ENCODE data around the gene LY6G5B. TPM values are rescaled to one million over a fixed set of nuclear protein-coding genes. Genes with fewer than 3 reads are reported as not detected.

Gene LY6G5B
- 1 to 10 TPM; 2.9 to 4.0 (median 3.2) TPM for total RNA-seq

GRCh38 chr6:31669676-31670075 is at the start of gene LY6G5B:
TSS of gene LY6G5B (plus strand) at chr6:31669976. CDS start at chr6:31670951, 975 bp downstream.
- 92% methylated on average over 8 of the region's 8 CpGs for WGBS
- no peak for DNase-seq (ENCODE audit: extremely low spot score)
- Histone ChIP-seq H3K4me1 (peaks cover 19 to 33% (median 27%) of the 10 kb centered on the region in 4 donors), H3K4me3 (no peak within 1 kb of the TSS), H3K27me3 (no peaks in the 10 kb centered on the region), H3K36me3 (peaks cover 46 to 75% (median 72%) of the 10 kb centered on the region in 4 donors), H3K9me3 (no peaks in the 10 kb centered on the region), H3K27ac (replicated peaks in 1 of 4) (no peak within 1 kb of the TSS)
- TF ChIP-seq EP300 (IDR thresholded peaks at IDR 0.05) (no peak), POLR2AphosphoS5 (IDR thresholded peaks at IDR 0.05) (no peak), POLR2A (IDR thresholded peaks at IDR 0.05; ENCODE audit: low read depth) (no peak), CTCF (IDR thresholded peaks at IDR 0.05) (no peak)
- intact Hi-C loops (cut with DNase I) = no loop called here

GRCh38 chr6:31620586-31621319 is 49.0 kb upstream of the LY6G5B start, which contains the start of gene PRRC2A:
TSS of gene PRRC2A (plus strand) at chr6:31620715. CDS start at chr6:31622790, 2,075 bp downstream.
- Histone ChIP-seq H3K4me3 (peak within 1 kb of the TSS; percentile 69 to 88 (median 77)), H3K9me3 (no peaks in the 10 kb centered on the region), H3K4me1 (peaks cover 15 to 32% (median 24%) of the 10 kb centered on the region in 4 donors), H3K36me3 (peaks cover 23 to 33% (median 29%) of the 10 kb centered on the region in 4 donors), H3K27me3 (no peaks in the 10 kb centered on the region), H3K27ac (replicated peaks in 1 of 4) (peak within 1 kb of the TSS; percentile 92 to 99 (median 96))
- WGBS = 0% methylated on average over 25 of the region's 67 CpGs
- DNase-seq (ENCODE audit: extremely low spot score) = peak; percentile 94
- intact Hi-C loops (cut with DNase I) = no loop called here
- TF ChIP-seq POLR2A (IDR thresholded peaks at IDR 0.05; ENCODE audit: low read depth) (peak; percentile 91), CTCF (IDR thresholded peaks at IDR 0.05) (no peak), POLR2AphosphoS5 (IDR thresholded peaks at IDR 0.05) (peak; percentile 36 to 71)

GRCh38 chr6:31621320-31621939 is 48.3 kb upstream of the LY6G5B start:
- Histone ChIP-seq H3K9me3 (no peaks in the 10 kb centered on the region), H3K4me1 (peaks cover 15 to 32% (median 24%) of the 10 kb centered on the region in 4 donors), H3K4me3 (peak overlapping the region; percentile 69 to 88 (median 77)), H3K27me3 (no peaks in the 10 kb centered on the region), H3K27ac (replicated peaks in 1 of 4) (peak overlapping the region; percentile 92 to 99 (median 96)), H3K36me3 (peaks cover 29 to 40% (median 36%) of the 10 kb centered on the region in 4 donors)
- TF ChIP-seq POLR2A (IDR thresholded peaks at IDR 0.05; ENCODE audit: low read depth) (no peak), POLR2AphosphoS5 (IDR thresholded peaks at IDR 0.05) (no peak), EP300 (IDR thresholded peaks at IDR 0.05) (no peak), CTCF (IDR thresholded peaks at IDR 0.05) (no peak)
- DNase-seq (ENCODE audit: extremely low spot score) = no peak
- WGBS = 5% methylated on average over 15 of the region's 15 CpGs
- intact Hi-C loops (cut with DNase I) = no loop called here

GRCh38 chr6:31621991-31622390 is 47.8 kb upstream of the LY6G5B start:
- H3K36me3 ChIP-seq = peaks cover 35 to 45% (median 41%) of the 10 kb centered on the region in 4 donors
- peak overlapping the region; percentile 92 to 99 (median 96) for H3K27ac ChIP-seq (replicated peaks in 1 of 4)
- H3K4me1 ChIP-seq = peaks cover 15 to 32% (median 24%) of the 10 kb centered on the region in 4 donors
- no peaks in the 10 kb centered on the region for H3K9me3 ChIP-seq
- intact Hi-C loops (cut with DNase I) = no loop called here
- 23% methylated on average over 4 of the region's 4 CpGs for WGBS
- TF ChIP-seq CTCF (IDR thresholded peaks at IDR 0.05) (no peak), POLR2AphosphoS5 (IDR thresholded peaks at IDR 0.05) (no peak), POLR2A (IDR thresholded peaks at IDR 0.05; ENCODE audit: low read depth) (no peak), EP300 (IDR thresholded peaks at IDR 0.05) (no peak)
- peak overlapping the region; percentile 69 to 88 (median 77) for H3K4me3 ChIP-seq
- H3K27me3 ChIP-seq = no peaks in the 10 kb centered on the region
- no peak for DNase-seq (ENCODE audit: extremely low spot score)
